ENCODE results near the gene TMEM213.

The TMEM213 gene

DNA sequence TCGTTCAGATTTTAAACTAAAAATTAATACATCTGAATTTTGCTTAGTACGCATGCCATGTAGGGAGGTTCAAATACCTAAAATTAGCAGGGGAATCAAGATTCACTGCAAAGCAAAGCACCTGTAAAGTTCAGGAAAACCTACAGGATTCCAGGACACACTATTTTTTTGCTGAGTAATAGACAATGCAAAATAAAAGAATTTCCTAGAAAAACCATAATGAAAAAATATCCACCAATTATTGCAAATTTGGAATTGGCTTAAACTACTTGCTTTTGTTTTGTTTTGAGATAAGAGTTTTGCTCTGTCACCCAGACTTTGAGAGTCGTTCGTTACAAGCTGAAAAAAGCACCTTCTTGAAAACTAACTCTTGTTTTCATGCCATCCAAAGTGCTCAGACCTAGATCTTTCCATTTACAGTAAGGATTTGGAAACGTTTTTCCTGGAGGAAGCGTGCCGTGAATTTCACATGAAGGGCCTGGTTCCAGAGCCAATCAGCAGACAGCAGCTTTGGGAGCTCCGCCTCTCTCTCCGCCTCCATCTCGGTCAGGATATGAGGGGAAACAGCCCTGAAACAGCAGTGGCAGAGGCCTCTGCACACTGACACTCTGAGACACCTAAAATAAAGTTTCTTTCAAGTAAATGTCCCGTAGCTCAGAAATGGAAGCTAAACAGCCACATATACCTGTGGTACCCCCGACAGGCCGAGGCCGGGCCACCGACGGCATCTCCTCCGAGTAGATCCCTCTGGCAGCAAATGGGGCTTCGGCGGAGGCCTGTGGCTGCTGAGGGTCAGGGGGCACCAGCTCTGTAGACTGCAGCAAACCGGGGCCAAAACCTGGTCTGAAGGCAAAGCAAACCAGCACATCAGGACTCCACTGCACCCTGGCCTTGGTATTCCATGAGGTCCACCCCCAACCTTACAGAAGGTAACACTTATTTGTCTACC, 46.1 kb downstream of the TMEM213 start:
- no peak for DNase-seq

DNA sequence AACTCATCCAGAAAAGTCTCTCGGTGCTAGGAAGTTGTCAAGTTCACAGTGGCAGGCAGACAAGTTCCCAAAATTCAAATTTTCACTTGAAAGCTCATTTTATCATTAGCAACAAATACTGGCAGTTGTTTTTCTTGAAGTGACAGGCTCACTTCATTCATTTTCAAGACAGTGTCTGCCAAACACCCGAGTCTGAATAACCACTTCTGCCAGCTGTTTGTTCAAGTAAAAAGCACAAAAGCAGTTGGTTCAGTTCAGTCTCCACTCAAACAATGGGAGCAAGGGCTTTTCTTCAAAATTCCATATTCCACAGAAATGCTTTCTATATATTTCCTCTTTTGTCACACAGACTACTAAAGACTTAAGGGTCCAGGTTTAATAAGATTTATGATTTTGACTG, 47.9 kb downstream of the TMEM213 start:
- no peak for DNase-seq

DNA sequence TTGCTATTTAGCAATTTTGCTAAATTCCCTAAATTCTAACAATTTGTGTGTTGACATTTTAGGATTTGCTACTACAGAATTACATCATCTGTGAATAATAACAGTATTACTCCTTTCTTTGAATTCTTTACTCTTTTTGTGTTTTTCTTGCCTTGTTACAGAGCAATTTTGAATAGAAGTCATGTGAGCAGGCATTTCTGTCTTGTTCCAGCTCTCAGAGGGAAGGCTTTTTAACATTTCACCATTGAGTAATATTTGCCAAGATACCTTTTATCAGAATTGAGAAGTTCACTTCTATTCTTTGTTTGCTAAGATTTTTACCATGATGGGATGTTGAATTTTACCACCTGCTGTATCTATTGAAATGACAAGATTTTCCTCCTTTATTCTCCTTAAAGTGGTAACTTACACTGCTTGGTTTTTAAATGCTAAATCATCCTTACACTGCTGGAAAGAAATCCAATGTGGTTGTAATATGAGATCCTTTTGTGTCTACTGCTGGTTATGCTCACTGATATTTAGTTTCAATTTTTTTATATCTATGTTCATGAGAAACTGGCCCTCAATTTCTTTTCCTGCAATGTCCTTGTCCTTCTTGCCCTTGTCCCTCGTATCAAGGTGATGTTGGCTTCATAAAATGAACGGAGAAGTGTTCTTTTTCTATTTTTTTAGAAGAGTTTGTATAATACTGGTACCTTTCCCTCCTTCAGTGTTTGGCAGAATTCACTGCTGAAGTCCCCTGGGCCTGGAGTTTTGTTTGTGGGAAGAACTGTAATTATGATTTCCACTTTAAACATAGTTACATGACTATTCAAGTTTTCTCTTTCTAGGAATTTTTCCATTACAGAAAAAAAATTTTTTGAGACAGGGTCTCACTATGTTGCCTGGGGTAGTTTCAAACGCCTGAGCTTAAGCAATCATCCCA, 50.5 kb downstream of the TMEM213 start:
- no peak for DNase-seq

DNA sequence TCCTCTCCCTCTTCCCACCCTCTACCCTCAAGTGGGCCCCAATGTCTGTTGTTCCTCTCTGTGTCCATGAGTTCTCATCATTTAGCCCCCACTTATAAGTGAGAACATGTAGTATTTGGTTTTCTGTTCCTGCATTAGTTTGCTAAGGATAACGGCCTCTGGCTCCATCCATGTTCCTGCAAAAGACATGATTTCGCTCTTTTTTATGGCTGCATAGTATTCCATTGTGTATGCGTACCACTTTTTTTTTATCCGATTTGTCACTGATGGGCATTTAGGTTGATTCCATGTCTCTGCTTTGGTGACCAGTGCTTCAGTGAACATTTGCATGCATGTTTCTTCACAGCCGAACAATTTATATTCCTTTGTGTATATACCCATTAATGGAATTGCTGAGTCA, 51.9 kb downstream of the TMEM213 start:
- no peak for DNase-seq

DNA sequence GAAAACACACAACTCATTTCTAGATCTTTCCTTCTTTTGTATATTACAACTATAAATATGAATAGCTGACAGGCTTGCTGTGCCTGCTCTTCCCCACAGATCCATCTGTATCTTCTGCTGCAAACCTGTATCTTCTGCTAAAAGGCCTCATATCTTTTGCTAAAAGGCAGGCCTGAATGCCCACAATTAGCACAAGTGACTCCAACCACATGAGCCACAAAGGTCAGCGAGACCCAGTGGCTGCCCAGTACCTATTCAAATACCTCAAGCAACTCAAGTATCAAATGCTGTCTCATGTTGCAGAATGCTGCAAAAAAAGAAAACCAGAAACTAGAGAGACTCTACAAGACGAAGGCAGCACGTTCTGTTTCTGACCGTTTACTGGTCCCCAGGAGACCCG, 54.7 kb downstream of the TMEM213 start:
- DNase-seq: no peak

DNA sequence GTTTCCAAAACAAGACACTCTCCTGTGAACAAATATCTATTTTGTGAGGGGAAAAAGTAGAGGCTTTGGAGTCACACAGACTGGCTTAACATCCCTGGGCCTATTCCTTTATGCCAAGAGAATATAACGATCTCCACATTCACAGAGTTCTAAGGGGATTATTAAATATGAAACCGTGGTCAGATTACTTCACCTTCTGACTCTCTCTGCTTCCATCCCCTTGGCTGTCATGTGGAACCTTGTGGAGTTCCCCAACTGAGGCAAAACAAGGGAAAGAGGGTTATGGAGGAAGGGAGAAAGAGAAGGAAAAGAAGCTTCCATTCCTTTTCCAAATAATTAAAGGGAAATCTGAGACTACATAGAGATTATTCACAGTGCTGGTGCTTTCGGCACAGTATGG, 55.7 kb downstream of the TMEM213 start:
- DNase-seq: no peak

DNA sequence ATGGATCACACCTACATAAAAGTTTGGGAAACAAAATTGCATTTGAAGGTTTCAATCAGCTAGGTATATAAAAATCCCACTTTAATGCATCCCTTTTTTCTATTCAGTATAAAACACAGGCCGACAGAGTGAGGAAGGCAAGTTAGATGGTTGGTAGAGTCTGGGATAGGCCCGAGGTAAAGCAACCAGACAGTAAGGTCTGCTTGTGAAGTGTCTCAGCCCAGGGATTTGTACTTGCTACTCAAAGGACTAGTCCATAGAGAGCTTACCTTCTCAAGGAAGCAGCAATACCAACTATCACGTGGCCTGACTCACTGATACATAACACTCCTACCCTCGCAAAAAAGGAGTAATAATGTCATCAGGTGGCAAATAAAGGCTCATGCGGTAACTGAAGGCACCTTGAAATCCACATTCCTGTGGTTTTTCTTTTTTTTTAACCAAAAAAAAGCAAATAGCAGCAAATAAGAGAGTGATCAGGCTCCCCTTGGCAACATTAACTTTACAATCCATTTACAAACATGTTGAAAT, 56.4 kb downstream of the TMEM213 start:
- no peak for DNase-seq

DNA sequence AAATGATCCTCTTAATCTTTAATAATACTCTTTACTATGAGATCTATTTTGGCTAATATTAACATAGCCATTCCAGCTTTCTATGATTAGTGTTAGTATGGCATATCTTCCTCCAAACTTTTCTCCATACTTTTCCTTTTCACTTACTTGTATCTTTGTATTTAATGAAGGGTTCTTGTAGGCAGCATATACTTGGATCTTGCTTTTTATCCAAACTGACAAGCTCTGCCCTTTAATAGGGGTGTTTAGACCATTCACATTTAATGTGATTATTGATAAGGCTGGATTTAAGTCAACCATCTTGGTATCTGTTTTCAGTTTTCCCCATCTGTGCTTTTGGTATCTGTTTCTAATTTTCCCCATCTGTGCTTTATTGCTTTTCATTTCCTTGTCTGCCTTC, 59.9 kb downstream of the TMEM213 start:
- no peak for DNase-seq

DNA sequence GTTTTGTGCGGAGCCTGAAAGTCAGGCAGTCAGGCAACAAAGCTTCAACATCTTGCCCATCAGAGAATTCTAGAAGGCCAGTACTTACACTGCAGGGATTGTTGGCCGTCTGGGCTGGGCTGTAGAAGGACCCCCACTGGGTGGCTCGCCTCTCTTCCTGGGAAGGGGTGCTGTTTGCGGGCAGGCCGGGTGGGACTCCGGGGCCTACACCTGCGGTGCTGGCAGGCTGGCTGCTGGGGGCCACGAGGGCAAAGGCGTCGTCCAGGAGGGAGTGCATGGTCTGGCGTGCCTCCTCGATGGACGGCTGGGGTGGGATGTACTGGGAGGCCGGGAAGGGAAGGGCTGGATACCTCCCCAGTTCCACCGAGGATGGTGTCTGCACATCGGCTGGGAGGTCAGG, 63.3 kb downstream of the TMEM213 start:
- DNase-seq: no peak

DNA sequence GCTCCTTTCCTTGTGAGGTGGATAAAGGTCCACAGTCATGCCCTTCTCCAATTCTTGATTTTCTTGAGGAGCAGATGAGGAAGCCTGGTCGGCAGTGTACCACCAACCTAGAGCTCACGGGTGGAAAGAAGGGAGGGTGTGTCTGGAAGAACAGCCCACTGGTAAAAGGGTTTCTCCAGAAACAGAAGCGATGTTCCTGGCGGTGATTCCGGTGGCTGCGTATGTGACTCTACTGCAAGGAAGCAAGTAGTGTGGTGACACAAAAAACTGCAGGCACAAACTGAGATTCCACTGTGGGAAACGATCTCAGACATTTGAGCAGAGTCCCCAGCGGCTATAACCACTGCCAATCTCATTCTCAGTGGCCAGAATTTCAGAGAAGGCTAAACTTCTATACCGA, 66.1 kb downstream of the TMEM213 start:
- no peak for DNase-seq

DNA sequence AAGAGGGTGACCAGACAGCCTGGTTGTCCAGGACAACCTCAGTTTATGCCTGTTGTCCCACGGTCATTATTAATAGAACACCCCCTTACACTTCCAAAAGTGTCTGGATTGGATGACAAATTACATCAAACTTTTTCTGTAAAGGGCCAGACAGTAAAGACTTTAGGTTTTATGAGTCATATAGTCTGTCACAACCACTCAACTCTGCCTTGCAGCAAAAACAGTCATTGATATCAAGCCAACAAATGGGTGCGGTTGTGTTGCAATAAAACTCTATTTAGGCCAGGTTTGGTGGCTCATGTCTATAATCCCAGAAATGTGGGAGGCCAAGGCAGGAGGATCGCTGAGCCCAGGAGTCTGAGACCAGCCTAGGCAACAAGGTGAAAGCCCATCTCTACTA, 66.9 kb downstream of the TMEM213 start:
- no peak for DNase-seq

DNA sequence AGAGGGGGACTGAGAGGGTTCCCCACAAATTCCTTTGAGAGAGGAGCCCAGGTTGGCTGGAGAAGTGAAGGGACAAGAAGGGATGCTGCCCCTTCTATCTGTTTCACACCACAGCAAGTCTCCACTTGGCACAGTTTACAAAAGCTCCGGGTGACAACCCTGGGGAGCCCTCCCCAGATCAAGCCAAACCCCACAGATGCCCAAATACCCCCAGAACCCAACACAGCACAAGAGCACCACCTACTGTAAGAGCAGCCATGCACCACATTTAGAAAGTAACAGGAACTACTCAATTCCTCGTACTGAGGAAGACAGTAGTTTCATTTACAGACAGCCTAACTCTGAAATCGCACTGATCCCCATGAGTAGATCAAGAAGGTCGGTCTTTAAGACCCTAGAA, 68.0 kb downstream of the TMEM213 start:
- peak; percentile 64 for DNase-seq

DNA sequence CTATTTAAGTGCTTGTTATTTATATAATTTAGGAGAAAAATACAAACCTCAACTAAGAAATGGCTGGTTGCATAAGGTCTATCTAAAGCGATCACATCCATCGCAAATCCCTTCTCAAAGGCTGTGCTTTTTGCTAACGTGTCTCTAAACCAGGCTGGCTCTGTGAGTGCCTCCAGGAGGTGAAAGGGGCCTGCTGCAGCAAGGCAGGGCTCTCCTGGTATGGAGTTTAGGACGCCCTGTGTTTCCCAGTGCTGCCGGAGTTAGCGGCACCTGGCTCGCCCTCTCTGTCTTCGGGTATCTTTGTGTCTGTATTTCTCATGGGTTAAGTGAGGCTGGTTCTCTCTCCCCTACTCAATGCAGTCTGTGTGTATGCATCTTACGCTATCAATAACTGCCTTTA, 68.6 kb downstream of the TMEM213 start:
- DNase-seq: no peak

DNA sequence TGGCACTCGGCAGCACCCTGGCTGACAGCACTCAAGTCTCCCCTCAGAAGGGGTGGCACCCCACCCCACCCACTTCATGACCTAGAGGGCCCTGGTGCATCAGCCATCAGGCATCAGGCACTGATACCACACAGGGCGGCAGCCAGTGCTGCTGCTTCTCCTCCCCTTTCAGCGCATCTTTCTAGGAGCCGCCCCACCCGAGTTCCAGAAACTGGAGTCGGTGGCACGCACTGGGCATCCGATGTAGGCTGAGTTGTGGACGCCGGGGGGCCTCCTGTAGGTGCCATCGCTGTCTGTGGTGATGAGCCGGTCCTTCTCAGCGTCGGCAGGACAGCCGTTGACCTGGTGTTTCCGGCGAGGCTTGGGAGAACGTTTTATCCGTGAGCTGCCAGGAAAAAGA, 70.0 kb downstream of the TMEM213 start:
- DNase-seq: no peak

DNA sequence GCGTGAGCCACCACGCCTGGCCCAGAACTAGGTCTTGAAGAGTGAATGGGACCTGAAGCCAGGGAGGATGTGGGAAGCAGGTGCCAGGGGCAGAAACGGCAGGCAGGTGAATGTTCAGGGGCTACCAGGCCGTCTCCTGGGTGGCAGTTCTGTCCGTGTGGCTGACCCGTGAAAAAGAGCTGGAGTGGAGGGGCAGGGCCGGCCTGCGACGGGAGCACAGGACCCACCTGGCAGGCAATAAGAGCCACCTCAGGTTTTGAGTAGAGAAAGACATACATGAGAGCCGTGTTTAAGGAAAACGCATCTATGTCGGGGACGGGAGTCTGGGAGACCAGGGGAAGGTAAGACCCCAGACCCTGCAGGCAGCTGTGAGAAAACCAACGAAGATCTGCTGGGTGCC, 70.9 kb downstream of the TMEM213 start:
- no peak for DNase-seq

DNA sequence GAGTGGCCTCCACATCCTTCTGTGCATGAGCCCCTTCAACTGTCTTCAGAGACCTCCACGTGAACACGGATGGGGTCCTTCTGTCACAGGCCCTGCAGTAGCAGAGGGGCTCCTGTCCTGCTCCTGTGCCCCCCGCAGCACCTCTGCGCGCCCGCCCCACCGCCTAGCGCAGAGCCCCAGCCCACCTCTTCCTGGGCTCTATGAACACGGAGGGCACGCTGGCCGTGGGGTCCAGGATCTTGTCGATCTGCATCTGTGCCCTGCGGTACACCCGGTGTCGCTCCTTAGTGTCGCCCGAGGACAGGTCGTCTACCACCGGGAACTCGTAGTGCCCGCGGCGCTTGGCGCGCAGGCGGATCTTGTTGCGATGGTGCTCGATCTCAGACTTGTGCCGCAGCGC, 71.6 kb downstream of the TMEM213 start:
- no peak for DNase-seq

DNA sequence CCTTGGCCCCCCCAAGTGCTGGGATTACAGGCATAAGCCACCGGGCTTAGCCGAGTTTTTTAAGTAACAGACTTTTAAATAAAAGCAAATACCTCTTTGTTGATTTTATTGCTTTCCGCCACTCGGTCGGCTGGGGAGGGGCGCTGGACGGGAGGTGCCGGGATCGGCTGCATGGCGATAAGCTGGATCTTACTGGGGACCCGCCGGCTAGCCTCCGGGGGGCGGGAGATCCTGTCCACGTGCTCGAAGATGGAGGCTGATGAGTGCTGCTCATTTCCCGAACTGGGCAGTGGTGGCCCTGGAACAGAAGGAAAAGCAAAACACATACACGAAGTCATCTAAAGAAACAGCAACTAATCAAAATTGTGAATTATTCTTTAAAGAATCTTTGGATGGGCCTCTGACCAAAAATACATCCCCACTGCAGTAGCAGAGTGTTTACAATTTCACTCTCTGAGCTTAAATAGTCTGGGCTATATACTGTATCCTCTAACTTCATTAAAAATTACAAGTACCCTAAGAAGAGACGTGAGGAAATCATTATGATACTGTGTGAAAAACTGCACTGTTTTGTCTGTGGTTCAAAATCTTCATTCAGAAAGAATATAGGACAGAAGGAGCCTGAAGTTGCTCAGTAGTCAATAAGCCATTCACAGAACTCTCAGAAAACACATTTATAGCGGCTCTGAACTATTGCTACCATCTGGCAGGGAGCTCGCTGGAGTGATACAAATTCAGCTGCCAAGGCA, 73.4 kb downstream of the TMEM213 start:
- no peak for DNase-seq

DNA sequence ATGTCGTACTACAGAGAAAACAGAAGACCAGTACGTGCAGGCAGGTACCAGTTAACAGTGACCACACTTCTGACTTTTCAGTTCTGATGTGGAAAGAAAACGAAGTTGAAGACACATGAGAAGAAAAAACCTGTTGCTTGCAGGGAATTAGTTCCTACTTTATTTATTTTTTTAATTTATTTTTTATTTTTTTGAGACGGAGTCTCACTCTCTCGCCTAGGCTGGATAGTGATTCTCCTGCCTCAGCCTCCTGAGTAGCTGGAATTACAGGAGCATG, 74.0 kb downstream of the TMEM213 start:
- DNase-seq: no peak

DNA sequence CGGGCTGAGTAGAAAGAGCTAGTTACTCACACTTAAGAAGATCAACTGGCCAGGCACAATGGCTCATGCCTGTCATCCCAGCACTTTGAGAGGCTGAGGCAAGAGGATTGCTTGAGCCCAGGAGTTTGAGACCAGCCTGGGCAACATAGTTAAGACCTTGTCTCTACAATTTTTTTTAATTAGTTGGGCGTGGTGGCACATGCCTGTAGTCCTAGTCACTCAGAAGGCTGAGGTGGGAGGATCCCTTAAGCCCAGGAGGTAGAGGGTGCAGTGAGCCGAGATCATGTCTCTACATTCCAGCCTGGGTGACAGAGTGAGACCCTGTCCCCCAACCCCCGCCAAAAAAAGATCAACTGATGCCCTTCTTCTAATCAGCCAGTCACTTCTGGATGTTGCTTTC, 74.8 kb downstream of the TMEM213 start:
- no peak for DNase-seq

DNA sequence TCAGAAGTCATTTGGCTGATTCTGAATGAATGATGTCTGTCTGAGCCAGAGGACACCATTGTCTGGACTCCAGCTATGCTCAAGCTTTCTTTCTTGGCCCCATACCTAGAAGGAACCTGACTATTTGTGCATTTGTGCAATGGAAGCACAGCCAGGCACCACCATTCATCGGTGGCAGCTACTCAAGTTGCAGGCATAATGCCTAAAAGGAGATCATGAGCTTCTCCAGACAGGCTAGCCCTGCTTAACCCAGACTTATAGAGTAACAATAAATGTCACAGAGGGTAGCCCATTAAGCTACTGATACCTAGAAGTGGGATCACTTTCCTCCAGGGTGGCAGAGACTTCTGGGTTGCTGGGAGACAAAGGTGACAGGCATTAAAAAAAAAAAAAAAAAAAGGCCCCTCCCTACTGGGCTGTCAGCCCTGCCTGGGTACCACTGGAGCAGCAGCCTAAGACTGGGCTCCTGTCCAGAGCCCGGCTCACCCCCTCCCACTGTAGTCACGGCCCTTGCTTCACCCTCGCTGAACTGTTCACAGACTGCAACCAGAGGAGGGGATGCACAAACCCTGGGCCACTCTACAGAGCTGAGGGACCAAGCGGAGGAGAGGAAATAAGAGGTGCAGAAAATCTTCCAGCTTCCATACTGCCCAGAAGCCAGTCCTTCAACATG, 75.6 kb downstream of the TMEM213 start:
- no peak for DNase-seq

DNA sequence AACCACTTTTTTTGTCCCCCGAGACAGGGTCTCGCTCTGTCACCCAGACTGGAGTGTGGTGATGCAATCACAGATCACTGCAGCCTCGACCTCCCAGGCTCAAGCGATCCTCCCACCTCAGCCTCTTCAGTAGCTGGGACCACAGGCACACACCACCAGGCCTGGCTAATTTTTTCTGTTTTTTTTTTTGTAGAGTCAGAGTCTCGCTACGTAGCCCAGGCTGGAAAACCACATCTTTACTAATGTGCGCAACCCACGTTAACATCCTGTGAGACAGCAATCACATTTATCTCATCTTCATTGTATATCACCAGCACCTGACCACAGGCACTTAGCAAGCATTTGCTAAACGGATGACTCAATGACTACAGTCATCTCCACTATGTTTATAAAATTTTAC, 78.0 kb downstream of the TMEM213 start:
- peak; percentile 62 for DNase-seq

DNA sequence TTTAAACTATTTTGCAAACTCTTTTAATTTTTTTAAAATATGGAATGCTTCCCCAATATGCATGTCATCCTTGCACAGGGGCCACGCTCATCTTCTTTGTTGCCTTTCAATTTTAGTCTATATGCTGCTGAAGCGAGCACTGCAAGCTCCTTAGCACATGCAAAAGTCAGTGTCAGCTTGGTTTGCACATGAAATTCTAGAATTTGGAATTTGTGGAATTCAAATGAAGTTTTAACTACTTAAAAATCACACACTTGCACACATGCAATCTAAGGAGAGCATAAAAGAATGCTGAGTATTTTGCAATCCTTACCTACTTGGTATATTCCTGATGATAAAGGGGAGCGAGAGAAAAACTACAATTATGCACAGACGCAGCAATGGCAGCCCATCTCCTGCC, 78.5 kb downstream of the TMEM213 start:
- DNase-seq: no peak

DNA sequence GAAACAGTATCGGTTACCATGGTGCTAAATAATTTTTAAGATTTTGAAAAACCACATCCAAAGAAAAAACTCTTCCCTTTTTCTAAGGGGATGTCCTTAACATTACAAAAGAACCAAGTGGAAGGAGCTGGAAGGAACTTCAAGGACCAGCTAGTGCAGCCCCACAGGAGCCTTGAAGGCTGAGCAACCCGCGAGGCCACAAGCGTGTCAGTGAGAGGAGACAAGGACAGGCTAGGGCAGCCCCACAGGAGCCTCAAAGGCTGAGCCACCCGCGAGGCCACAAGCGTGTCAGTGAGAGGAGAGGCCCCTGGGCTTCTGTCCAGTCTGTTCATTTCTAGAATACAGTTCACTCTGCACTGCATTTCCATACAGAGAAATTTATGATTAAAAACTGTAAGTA, 80.3 kb downstream of the TMEM213 start:
- DNase-seq: no peak

Measured in CD4-positive, alpha-beta T cell treated with Interleukin-17A for 4 hours (primary cell).